ENCODE measurements around the gene CEP350.

CEP350 gene

DNA sequence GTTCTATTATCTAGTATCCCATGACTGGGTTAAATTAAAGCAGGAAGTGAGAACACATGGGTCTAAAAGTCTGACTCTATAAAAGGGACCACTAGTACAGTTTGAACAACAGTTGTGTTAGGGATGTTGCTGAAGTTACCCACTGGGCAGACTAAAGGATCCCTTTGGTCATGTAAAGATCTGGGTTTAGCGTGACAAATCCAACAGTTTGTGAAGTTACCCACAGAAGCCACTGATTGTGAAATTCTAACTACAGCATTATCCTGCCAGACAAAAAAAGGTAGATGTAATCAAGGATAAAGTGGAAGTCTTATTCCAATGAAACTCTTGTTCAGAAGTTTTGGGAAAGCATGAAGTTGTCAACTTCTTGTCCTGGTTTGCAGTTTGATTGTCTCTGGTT, 205.7 kb downstream of the CEP350 start:
- TF ChIP-seq, protein P1, sequence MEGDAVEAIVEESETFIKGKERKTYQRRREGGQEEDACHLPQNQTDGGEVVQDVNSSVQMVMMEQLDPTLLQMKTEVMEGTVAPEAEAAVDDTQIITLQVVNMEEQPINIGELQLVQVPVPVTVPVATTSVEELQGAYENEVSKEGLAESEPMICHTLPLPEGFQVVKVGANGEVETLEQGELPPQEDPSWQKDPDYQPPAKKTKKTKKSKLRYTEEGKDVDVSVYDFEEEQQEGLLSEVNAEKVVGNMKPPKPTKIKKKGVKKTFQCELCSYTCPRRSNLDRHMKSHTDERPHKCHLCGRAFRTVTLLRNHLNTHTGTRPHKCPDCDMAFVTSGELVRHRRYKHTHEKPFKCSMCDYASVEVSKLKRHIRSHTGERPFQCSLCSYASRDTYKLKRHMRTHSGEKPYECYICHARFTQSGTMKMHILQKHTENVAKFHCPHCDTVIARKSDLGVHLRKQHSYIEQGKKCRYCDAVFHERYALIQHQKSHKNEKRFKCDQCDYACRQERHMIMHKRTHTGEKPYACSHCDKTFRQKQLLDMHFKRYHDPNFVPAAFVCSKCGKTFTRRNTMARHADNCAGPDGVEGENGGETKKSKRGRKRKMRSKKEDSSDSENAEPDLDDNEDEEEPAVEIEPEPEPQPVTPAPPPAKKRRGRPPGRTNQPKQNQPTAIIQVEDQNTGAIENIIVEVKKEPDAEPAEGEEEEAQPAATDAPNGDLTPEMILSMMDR (conservative IDR thresholded peaks at IDR 0.05; ENCODE audit: low read depth, low read length): no peak
- H3K4me3 ChIP-seq (ENCODE audit: low read length): no peak overlapping the region
- no peak for DNase-seq (ENCODE audit: low read depth)

DNA sequence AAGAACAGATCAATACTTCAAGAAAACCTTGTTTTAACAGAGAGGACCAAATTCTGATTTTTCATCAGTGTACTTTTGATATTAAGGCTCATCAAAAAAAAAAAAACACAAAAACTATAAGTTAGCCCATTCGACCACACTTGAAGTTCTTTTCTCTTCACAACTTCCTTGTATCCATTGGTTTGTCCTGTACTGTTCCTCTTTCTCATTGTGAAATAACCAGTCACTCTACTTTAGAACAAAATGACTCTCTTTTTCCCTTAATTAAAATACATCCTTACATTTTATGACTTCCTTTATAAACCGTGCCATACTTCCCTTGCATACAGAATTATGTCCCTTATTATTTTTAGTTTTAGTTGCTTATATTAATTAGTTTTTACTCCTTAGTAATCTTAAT, 208.4 kb downstream of the CEP350 start:
- no peak for DNase-seq (ENCODE audit: low read depth)
- no peak overlapping the region for H3K4me3 ChIP-seq (ENCODE audit: low read length)
- TF ChIP-seq, protein P1 (conservative IDR thresholded peaks at IDR 0.05; ENCODE audit: low read depth, low read length): no peak

Data from retinal pigment epithelial cell (primary cell).